ENCODE measurements around the gene SESN1.
A peak's percentile ranks its signal among the peaks of the same experiment; 100 is the strongest.

SESN1 gene

DNA sequence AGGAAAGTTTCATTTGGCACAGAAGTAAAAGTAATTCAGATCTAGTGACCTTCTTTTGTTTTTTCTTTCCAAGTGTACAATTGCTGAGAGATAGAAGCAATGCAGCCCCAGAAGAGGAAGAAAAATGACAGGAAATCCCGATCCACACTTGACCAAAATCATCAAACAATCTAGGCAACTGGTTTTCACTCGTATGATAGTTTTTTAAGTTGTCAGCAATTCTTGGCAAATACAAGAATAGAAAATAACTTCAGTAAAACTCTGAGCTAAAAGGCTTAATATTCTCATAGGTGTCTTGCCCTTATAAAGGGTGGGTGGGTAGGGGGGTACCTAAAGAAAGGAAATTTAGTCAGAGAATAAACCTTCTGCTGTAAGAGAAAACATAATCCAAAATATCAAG is 36.0 kb downstream of the SESN1 start:
- no peak for DNase-seq

DNA sequence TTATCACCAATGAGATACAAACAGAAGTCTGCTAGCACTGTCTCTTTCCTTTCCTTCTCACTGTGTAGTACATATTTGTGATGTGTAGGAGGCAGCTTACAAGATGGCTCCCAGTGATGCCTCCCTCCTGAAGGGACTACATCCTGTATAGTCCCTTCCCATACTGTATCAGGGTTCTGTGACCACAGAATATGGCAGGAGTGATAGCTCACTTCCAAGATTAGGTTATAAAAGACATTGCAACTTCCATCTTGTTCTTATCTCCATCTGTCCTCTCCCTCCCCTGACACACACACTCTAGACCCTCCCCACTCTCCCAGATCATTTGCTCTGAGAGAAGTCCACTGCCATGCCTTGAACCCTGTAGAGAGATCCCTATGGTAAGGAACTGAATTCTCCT is 38.0 kb downstream of the SESN1 start:
- no peak for DNase-seq

GRCh38 chr6:109055771-109056235 is 38.8 kb downstream of the SESN1 start:
- DNase-seq: no peak

DNA sequence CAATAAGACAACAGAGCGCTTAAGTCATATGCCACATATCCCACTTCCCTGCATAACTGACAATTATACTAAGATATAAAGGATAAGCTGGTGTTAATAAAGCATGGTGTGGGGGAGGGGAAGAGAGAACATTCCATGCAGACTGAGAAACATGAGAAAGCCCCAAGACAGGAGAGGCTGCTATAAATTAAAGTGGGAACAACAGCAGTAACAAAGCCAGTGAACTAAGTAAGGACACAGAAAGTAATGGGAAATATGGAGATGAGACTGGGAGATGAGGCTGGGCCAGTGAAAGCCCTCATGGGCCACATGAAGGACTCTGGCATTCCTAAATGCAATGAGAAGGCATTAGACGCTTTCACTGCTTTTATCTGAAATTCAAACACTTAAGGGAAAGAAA is 41.3 kb downstream of the SESN1 start:
- no peak for DNase-seq

DNA sequence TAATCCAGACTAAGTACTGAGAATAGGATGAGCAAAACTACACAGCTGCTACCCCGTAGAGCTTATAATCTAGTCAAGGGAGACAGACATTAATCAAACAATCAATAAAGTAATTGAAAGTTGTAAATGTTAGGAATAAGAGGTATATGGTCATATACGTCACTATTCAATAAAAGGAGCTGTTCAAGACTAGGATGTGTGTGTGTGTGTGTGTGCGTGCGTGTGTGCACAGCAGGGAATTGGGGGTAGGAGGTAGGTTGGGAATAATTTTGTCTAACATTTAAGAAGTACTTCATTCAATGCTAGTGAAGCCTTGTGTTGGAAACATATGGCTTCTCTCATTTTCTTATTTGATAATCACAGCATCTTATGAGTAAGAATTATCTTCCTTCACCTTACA is 41.8 kb downstream of the SESN1 start:
- DNase-seq: no peak

GRCh38 chr6:109052018-109052651 is 42.5 kb downstream of the SESN1 start:
- no peak for DNase-seq

DNA sequence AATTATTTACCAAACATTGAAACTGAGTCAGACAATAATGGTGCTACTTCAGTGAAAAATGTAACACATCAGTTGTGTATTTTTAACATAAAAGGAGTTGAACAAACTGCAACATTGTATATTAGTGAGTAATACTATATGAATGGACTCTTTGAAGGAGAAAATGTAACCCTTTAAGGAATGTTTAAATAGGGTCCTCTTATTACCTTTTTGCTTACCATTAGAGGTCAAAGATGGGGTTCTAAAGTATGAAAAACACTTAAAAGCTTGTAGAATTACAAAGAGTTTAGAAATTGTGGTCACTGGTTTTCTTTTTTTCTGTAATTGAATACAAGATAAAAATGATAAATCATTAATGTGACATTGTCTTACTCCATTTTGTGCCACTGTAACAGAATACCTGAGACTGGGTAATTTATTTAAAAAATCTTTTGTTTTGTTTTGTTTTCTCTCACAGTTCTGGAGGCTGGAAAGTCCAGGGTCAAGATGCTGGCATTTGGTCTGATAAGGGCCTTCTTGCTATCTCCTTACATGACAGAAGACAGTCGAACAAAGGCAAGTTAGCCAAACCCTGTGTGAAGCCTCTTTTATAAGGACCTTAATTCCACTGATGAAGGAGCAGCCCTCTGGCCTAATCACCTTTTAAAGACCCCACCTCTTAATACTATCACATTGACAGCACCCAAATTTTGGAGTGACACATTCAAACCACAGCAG is 43.2 kb downstream of the SESN1 start:
- DNase-seq: no peak

DNA sequence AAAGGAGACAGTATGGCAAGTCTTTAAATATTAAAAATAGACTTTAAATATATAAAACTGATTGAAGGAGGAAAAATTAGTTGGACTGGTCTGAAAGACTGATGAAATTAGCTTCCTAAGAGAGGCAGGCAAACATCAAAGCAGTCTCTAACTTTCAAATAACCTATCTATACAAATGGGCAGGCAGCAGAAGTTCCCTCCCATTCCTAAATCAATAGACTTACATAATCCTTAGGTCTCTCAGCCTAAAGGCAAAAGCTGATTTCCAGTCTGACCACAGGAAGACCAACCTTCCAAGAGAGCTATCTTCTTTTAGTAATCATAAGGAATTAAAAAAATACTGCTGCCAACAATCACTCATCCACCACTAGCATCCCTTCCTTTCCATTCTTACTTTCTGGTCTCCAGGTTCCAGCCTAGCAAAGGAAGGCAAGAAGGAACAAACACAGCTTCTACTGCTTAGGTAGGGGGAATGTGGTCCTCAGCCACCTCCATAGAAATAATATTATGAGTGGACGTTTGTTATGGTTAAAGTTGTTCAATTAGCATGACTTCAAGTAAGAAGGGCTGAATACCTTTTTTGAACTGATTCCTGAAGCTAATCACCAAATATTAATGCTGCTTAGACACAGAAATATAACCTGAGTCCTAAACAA is 44.1 kb downstream of the SESN1 start:
- DNase-seq: no peak

DNA sequence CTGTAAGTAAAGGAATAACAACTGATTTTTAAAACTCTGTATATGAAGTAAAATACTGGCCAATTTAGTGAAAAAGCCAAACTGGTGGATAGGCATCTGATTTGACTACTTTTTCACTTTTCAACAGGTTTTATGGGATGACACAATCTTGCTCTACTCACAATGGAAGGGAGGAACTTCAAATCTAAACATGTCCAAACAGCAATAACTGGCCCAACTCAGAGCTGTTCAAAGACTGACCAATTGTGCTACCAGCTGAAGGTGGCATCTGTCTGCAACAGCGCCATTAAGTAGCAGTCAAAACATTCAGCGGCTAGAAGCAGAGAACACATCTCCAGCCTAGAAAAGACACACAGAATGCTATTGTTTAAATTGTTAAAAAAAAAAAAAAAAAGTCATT is 44.6 kb downstream of the SESN1 start:
- DNase-seq: peak in 1 of 2 experiments; percentile 1

- no peak for DNase-seq
Measured at GRCh38 chr6:109048670-109049415, 45.8 kb downstream of the SESN1 start.

DNA sequence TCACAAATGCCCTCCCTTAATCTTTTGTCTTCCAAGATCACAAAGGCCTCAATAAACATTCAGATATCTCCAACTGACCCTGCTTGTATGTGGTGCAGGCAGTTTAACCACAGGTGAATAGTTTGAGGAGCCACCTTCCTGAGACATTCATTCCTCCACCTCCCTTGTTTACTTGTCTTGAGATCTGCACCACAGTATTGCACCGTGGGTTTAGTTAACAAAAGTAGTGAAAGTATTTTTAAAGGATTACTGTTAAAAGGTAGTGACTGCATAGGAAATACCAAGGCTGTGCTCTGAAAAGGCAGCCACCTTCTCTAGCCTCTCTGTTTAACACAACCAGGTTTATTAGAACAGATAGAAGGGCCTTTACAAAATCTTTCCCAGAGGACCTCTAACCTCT is 46.5 kb downstream of the SESN1 start:
- DNase-seq: no peak

DNA sequence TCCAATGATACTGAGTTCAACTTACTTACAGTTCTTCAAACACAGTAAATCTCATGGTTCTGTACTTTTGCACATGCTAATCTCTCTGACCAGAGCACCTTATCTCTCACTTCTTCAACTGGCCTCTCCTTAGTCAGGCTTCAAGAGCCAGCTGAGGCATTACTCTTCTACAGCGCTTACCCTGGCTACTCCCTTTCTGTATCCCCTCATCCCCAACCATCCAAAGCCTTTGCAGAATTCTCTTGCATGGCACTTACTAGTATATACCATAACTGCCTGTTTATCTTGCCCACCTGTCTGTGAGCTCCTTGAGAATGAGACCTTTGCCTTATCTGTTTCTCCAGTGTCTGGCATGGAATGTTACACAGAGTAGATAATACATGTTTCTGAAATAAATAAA is 49.2 kb downstream of the SESN1 start:
- DNase-seq: no peak

DNA sequence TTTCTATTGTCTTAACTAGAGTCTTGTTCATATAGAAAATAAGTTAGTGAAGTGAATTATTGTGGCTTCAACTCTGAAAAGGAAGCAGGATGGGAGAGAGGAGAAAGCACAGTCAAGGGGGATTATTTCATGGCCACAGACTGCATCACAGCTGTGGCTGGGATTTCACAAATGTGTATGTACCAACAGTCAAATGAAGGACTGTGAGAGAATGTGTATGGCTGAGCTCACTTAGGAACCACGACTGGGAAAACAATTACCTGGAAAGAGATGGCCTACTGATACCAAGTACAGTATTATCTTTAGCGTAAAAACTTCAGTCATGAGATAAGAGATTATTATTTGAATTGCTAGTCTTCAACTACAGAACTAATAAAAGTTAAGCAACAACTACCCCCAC is 54.9 kb downstream of the SESN1 start:
- DNase-seq: no peak

GRCh38 chr6:109038837-109039398 is 55.7 kb downstream of the SESN1 start:
- DNase-seq: no peak

GRCh38 chr6:109036574-109037294 is 57.9 kb downstream of the SESN1 start:
- DNase-seq: no peak

DNA sequence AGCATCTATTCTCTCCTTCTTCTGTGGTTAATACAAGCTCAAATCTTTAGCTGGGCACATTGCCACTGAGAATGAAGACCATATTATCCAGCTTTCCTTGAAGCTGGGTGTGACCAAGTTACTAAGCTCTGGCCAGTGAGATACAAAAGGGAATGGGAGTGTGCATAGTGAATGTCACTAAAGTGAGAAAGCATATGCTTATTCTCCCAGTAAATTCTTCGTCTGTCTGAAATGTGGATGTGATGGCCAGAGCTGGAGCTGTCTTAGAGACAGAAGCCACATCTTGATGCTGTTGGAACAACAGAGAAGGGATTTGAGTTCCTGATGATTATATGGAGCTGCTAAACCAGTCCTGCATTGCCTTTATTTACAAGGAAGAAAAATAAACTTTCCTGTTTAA is 60.1 kb downstream of the SESN1 start:
- no peak for DNase-seq

GRCh38 chr6:109033655-109034054 is 61.0 kb downstream of the SESN1 start:
- no peak for DNase-seq

- DNase-seq: no peak
Measured at GRCh38 chr6:109031416-109031815, 63.2 kb downstream of the SESN1 start.

- DNase-seq: no peak
Measured at GRCh38 chr6:109029313-109029712, 65.3 kb downstream of the SESN1 start.

DNA sequence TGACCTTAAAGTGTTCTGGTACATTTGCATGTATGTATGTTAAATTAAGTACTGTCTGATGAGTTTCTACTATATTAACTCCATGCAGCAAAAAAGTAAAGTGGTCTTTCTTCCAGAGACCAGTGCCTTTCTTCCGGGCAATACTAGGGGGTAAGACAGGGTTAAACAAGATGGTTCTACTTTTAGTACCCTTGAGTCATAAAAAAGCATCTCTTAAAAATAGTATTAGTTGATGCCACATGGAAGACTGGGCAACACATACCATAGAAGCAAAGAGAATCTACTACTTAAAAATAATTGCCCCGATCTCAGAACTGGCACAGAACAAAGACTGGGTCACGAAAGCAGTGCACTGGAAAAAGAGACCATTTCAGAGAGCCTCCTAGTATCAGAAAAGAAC is 66.2 kb downstream of the SESN1 start:
- no peak for DNase-seq

- DNase-seq: no peak
Measured at GRCh38 chr6:109027964-109028363, 66.7 kb downstream of the SESN1 start.

- no peak for DNase-seq
Measured at GRCh38 chr6:109025639-109026038, 69.0 kb downstream of the SESN1 start.

- no peak for DNase-seq
Measured at GRCh38 chr6:109024784-109025183, 69.9 kb downstream of the SESN1 start.
